Body of pancreas (tissue), 4 donors: Measurements from ENCODE around the gene MBP. TPM values are rescaled to one million over a fixed set of nuclear protein-coding genes. Genes with fewer than 3 reads are reported as not detected.
A peak's percentile ranks its signal among the peaks of the same experiment; 100 is the strongest.

ENCODE experiments used
- ATAC-seq: fragments of 150-250 bp; one replicate; pipeline ENCODE4 v1.9.1; 2016
- DNase-seq, 4 donors: peaks; one replicate each; pipeline ENCODE4 v3.0.0-alpha.2; 2019
- H3K27ac ChIP-seq, 4 donors: fragments of 200-600 bp; sonication (generic); 1 replicate in 3 of 4; 2 replicates in 1 of 4; pipeline versions ENCODE4 v1.5.1 to v1.6.1; 2016 to 2019; ENCODE audit warnings: mild to moderate bottlenecking in 1 of 4, mixed read lengths in 1 of 4, moderate library complexity in 1 of 4
- H3K27me3 ChIP-seq, 2 donors: fragments of 200-600 bp; sonication (generic); one replicate each; pipeline ENCODE4 v1.6.0; 2016; ENCODE audit warnings: mild to moderate bottlenecking in 1 of 2
- H3K36me3 ChIP-seq, 2 donors: fragments of 200-600 bp; sonication (generic); replicated peaks in 1 of 2; 2 replicates each; pipeline ENCODE4 v1.5.1; 2016; ENCODE audit warnings: low read depth in 2 of 2; ENCODE audit not compliant: insufficient read depth in 1 of 2
- H3K4me1 ChIP-seq: fragments of 200-600 bp; sonication (generic); one replicate; pipeline ENCODE4 v1.6.0; 2016
- H3K4me3 ChIP-seq, 2 donors: fragments of 200-600 bp; sonication (generic); 1 replicate in 1 of 2; 2 replicates in 1 of 2; pipeline ENCODE4 v1.5.1; 2016 to 2019
- H3K9me3 ChIP-seq, 3 donors: fragments of 200-600 bp; sonication (generic); 1 replicate in 2 of 3; 2 replicates in 1 of 3; pipeline ENCODE4 v1.5.1; 2016
- POLR2A ChIP-seq, 3 donors: fragments of 450-650 bp; IDR thresholded peaks; one replicate each; pipeline ENCODE4 v1.6.1; 2016; ENCODE audit warnings: antibody characterized with exemption in 3 of 3, mild to moderate bottlenecking in 2 of 3
- WGBS, 2 donors: methylation state at CpG; one replicate each; pipeline ENCODE4 v1.1.5; 2017; 5-methylcytosine and 5-hydroxymethylcytosine counted together
- intact Hi-C: fragments of 100-400 bp; cut with DNase I; formaldehyde crosslinking; loops from one replicate; pipeline ENCODE4 v1.15.1; 2023
- total RNA-seq, 2 donors: library from RNA; depleted of rRNA; stranded (reverse); fragments of >200 nt; gene quantifications; one replicate each; pipeline ENCODE4 v1.1.0, GENCODE V29; 2016
- TF ChIP-seq, protein P1 (sequence below), 7 experiments: fragments of 450-650 bp in 4 of 7; fragments of 200-600 bp in 3 of 7; sonication (generic) in 3 of 7; IDR thresholded peaks; one replicate each; pipeline ENCODE4 v1.5.1; 2016 to 2019; ENCODE audit warnings: antibody characterized with exemption in 7 of 7

MBP gene
- total RNA-seq, 2 donors from 2014 or later = 17.4 to 24.4 TPM

DNA sequence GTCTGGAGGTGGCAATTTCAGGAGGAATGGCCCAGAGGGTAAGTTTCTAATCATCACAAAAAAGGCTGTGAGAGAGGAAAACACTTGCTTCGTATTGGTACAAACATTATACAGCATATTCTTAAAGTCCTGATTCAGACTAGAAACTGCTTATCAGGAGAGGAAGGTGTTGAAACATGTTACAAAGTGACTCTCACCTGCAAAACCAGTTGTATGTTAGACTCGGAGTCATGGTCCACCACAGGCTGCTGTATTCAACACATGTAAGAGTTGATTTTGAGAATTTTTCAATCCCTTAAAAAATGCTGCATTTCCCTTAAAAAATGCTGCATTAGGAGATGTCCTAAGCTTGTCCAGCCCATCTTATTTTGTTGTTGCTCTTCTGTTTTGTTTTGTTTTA lies 61.5 kb downstream of the MBP start:
- peak overlapping the region in 3 of 4 donors; percentile 30 to 66 (median 44) for H3K27ac ChIP-seq
- H3K36me3 ChIP-seq = no peaks in the 10 kb centered on the region
- H3K4me1 ChIP-seq = peaks cover 33% of the 10 kb centered on the region
- 67 to 70% methylated on average over 2 of the region's 2 CpGs for WGBS, 2 donors
- DNase-seq = no peak
- TF ChIP-seq POLR2A (IDR thresholded peaks at IDR 0.05) = no peak
- TF ChIP-seq, protein P1, sequence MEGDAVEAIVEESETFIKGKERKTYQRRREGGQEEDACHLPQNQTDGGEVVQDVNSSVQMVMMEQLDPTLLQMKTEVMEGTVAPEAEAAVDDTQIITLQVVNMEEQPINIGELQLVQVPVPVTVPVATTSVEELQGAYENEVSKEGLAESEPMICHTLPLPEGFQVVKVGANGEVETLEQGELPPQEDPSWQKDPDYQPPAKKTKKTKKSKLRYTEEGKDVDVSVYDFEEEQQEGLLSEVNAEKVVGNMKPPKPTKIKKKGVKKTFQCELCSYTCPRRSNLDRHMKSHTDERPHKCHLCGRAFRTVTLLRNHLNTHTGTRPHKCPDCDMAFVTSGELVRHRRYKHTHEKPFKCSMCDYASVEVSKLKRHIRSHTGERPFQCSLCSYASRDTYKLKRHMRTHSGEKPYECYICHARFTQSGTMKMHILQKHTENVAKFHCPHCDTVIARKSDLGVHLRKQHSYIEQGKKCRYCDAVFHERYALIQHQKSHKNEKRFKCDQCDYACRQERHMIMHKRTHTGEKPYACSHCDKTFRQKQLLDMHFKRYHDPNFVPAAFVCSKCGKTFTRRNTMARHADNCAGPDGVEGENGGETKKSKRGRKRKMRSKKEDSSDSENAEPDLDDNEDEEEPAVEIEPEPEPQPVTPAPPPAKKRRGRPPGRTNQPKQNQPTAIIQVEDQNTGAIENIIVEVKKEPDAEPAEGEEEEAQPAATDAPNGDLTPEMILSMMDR (IDR thresholded peaks at IDR 0.05) = no peak
- no peak for ATAC-seq
- H3K27me3 ChIP-seq = no peaks in the 10 kb centered on the region
- H3K4me3 ChIP-seq = no peak overlapping the region
- intact Hi-C loops = loop anchor here (10.0 kb wide), 1 partner anchor 64 kb away; the partner anchor contains the start of gene MBP
- H3K9me3 ChIP-seq = no peaks in the 10 kb centered on the region

DNA sequence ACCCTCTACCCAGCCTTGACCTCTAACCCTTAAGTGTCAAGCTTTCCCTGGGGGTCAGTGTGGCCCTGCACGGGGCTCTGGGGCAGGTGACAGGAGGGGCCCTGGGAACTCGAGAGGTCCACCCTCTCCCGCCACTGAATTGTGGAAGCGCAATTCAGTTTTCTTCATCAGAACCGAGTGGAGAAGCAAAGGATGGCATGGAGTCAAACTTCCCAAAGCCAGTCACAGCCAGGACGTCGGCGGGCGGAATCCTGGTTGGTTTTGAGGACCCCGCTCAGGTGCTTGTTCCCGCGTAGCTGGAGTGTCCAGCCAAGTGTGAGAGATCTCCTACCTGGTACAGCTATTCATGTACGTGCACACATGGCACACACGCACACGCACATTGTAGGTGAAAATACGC lies 62.0 kb downstream of the MBP start:
- Histone ChIP-seq H3K27me3 (no peaks in the 10 kb centered on the region), H3K36me3 (no peaks in the 10 kb centered on the region), H3K27ac (peak overlapping the region in 1 of 4 donors; percentile 44), H3K4me3 (no peak overlapping the region), H3K9me3 (no peaks in the 10 kb centered on the region), H3K4me1 (peaks cover 34% of the 10 kb centered on the region)
- TF ChIP-seq, protein P1 (IDR thresholded peaks at IDR 0.05) = no peak
- no peak for TF ChIP-seq POLR2A (IDR thresholded peaks at IDR 0.05)
- ATAC-seq (no peak), DNase-seq (no peak)
- 76 to 94% methylated on average over 16 of the region's 16 CpGs for WGBS, 2 donors
- intact Hi-C loops = loop anchor here (10.0 kb wide), 1 partner anchor 64 kb away; the partner anchor contains the start of gene MBP

DNA sequence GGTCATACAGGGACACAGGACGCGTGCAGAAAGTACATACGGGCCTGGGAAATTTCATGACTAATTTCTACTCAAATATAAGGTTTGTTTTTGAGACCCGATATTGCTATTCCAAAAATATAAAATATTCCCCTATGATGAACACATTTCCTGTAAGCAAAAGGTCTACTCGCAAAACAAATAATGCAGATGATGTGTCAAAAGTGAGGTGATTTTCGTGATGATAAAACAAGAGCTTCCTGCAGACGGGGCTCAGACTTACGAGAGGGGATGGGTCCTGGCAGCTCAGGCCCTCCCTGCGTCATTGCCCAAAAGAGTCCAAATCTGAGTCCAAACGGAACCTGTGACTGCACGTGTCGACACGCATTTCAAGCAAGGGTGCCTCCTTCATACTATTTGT lies 62.7 kb downstream of the MBP start:
- TF ChIP-seq POLR2A (IDR thresholded peaks at IDR 0.05) = no peak
- TF ChIP-seq, protein P1 (IDR thresholded peaks at IDR 0.05) = no peak
- Histone ChIP-seq H3K9me3 (no peaks in the 10 kb centered on the region), H3K27me3 (no peaks in the 10 kb centered on the region), H3K27ac (no peak overlapping the region), H3K36me3 (no peaks in the 10 kb centered on the region), H3K4me1 (peaks cover 37% of the 10 kb centered on the region), H3K4me3 (no peak overlapping the region)
- intact Hi-C loops = loop anchor here (10.0 kb wide), 1 partner anchor 65 kb away; the partner anchor contains the start of gene MBP
- WGBS, 2 donors = 93 to 94% methylated on average over 13 of the region's 13 CpGs
- ATAC-seq (no peak), DNase-seq (no peak)

DNA sequence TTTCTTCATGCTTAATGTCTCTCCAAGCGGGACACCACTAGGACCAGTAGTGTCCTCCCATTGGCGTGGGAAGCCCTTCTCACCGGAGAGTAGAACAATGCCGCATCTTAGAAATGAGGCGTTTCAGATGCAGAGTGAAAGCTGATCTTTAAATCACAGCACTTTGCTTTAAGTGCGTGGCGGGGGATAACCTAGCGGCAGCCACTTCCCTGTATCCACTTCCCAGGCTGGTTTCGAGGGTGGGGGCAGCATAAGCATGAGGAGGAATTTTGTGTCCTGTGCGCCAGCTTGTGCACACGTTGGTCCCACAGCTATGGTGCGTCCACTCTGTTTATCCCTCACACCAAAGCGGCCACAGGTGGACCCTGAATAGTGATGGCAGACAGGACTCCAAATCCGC lies 63.1 kb downstream of the MBP start:
- no peaks in the 10 kb centered on the region for H3K9me3 ChIP-seq
- H3K4me1 ChIP-seq = peaks cover 34% of the 10 kb centered on the region
- no peak overlapping the region for H3K4me3 ChIP-seq
- intact Hi-C loops = no loop called here
- TF ChIP-seq, protein P1 (IDR thresholded peaks at IDR 0.05) = no peak
- TF ChIP-seq POLR2A (IDR thresholded peaks at IDR 0.05) = no peak
- no peaks in the 10 kb centered on the region for H3K27me3 ChIP-seq
- H3K36me3 ChIP-seq = no peaks in the 10 kb centered on the region
- peak overlapping the region in 1 of 4 donors; percentile 25 for H3K27ac ChIP-seq
- ATAC-seq (no peak), DNase-seq (no peak)
- 87 to 96% methylated on average over 14 of the region's 14 CpGs for WGBS, 2 donors
